Smooth muscle cell (in vitro differentiated cells): ENCODE measurements around the gene ZNF664. TPM values are rescaled to one million over a fixed set of nuclear protein-coding genes. Genes with fewer than 3 reads are reported as not detected.

ENCODE experiments used
- DNase-seq: peaks from one replicate; lab custom pipeline; 2025; ENCODE audit not compliant: unreplicated experiment; lab: John Stamatoyannopoulos, UW
- H2AFZ ChIP-seq: fragments of 200-600 bp; sonication (generic); 2 replicates; pipeline ENCODE4 v1.6.0; 2016; ENCODE audit warnings: antibody characterized with exemption, low read depth, mild to moderate bottlenecking
- H3F3A ChIP-seq: fragments of 200-600 bp; sonication (generic); 2 replicates; pipeline ENCODE4 v1.6.0; 2017; ENCODE audit warnings: antibody characterized with exemption, low read depth
- H3K27ac ChIP-seq: fragments of 200-600 bp; sonication (generic); 2 replicates; pipeline ENCODE4 v1.5.1; 2016; ENCODE audit warnings: low read depth, mild to moderate bottlenecking
- H3K27me3 ChIP-seq: fragments of 200-600 bp; sonication (generic); 2 replicates; pipeline ENCODE4 v1.6.1; 2016; ENCODE audit warnings: low read depth, mild to moderate bottlenecking
- H3K36me3 ChIP-seq: fragments of 200-600 bp; sonication (generic); 2 replicates; pipeline ENCODE4 v1.5.1; 2016; ENCODE audit warnings: low read depth
- H3K4me1 ChIP-seq: fragments of 200-600 bp; sonication (generic); 2 replicates; pipeline ENCODE4 v1.5.1; 2016; ENCODE audit warnings: low read depth
- H3K4me2 ChIP-seq: fragments of 200-600 bp; sonication (generic); 2 replicates; pipeline ENCODE4 v1.6.0; 2016; ENCODE audit warnings: mild to moderate bottlenecking
- H3K4me3 ChIP-seq: fragments of 200-600 bp; sonication (generic); 2 replicates; pipeline ENCODE4 v1.5.1; 2016; ENCODE audit warnings: mild to moderate bottlenecking
- H3K79me2 ChIP-seq: fragments of 200-600 bp; sonication (generic); 2 replicates; pipeline ENCODE4 v1.6.0; 2016; ENCODE audit warnings: low read depth, mild to moderate bottlenecking
- H3K9ac ChIP-seq: fragments of 200-600 bp; sonication (generic); 2 replicates; pipeline ENCODE4 v1.6.0; 2016; ENCODE audit warnings: low read depth
- H3K9me3 ChIP-seq: fragments of 200-600 bp; sonication (generic); replicated peaks from 2 replicates; pipeline ENCODE4 v1.5.1; 2016; ENCODE audit warnings: low read depth
- H4K20me1 ChIP-seq: fragments of 200-600 bp; sonication (generic); 2 replicates; pipeline ENCODE4 v1.6.0; 2016; ENCODE audit warnings: low read depth
- WGBS: methylation state at CpG from one replicate; pipeline ENCODE4 v1.1.7; 2016; ENCODE audit warnings: low lambda C conversion rate; 5-methylcytosine and 5-hydroxymethylcytosine counted together
- polyA plus RNA-seq: library from polyadenylated mRNA; unstranded; fragments of >200 nt; fragmentation: Nextera tagmentation; extraction: Ambion mirVana; gene quantifications from 2 replicates; pipeline ENCODE4 v1.2.1, GENCODE V29; 2016
- total RNA-seq: library from RNA; depleted of rRNA; stranded (reverse); fragments of >200 nt; gene quantifications from 2 replicates; pipeline ENCODE4 v1.2.3, GENCODE V29; 2014
- TF ChIP-seq, protein P1 (sequence below): fragments of 200-600 bp; sonication (generic); IDR thresholded peaks from 2 replicates; pipeline ENCODE4 v1.5.1; 2017; ENCODE audit warnings: borderline replicate concordance, mild to moderate bottlenecking, antibody characterized with exemption; ENCODE audit not compliant: insufficient read depth, poor library complexity, severe bottlenecking

The ZNF664 gene
- total and polyA plus RNA-seq, 2 experiments from 2014 or later: 6.4 to 47.7 TPM

DNA sequence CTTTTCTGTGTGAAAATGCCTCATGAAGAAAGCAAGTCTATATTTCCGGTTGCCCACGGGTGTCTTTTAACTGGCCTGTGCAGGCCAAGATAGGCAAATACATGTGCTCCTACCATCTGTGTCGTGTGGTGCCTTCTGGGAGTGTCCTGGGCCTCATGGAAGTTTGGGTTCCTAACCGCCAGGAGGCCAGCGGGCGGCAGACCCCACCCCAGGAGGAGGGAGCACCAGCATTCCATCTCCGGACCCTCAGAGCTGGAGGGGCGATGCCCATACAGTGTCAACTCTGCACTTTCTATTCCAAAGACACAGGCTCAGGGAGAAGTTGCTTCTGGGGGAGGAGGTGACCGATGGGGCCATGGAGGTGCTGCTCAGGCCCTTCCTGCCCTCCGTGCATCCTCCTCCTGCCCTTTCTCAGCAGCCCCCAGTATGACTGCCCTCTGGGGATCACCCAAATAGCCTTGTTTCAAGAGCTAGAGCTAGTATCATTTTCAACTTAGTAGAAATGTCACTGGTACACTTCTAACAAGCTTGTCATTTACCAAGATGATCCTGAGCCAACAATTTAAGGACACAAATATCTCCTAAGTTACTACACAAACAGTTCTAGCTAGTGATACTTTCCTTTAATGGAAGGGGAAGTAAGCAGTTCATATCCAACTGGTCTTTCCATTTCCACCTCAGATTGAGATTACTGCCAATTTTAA is 18.2 kb upstream of the ZNF664 start:
- Histone ChIP-seq H3K79me2 (peaks cover 35% of the 10 kb centered on the region), H3K9me3 (no peaks in the 10 kb centered on the region), H3K27ac (no peak overlapping the region), H3K27me3 (no peaks in the 10 kb centered on the region), H3K4me1 (no peaks in the 10 kb centered on the region), H4K20me1 (peaks cover 63% of the 10 kb centered on the region), H3F3A (no peaks in the 10 kb centered on the region), H3K9ac (no peak overlapping the region), H3K36me3 (no peaks in the 10 kb centered on the region), H2AFZ (no peak overlapping the region), H3K4me2 (no peak overlapping the region), H3K4me3 (no peak overlapping the region)
- WGBS: 92% methylated on average over 10 of the region's 10 CpGs
- DNase-seq: no peak
- TF ChIP-seq, protein P1, sequence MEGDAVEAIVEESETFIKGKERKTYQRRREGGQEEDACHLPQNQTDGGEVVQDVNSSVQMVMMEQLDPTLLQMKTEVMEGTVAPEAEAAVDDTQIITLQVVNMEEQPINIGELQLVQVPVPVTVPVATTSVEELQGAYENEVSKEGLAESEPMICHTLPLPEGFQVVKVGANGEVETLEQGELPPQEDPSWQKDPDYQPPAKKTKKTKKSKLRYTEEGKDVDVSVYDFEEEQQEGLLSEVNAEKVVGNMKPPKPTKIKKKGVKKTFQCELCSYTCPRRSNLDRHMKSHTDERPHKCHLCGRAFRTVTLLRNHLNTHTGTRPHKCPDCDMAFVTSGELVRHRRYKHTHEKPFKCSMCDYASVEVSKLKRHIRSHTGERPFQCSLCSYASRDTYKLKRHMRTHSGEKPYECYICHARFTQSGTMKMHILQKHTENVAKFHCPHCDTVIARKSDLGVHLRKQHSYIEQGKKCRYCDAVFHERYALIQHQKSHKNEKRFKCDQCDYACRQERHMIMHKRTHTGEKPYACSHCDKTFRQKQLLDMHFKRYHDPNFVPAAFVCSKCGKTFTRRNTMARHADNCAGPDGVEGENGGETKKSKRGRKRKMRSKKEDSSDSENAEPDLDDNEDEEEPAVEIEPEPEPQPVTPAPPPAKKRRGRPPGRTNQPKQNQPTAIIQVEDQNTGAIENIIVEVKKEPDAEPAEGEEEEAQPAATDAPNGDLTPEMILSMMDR: no peak

DNA sequence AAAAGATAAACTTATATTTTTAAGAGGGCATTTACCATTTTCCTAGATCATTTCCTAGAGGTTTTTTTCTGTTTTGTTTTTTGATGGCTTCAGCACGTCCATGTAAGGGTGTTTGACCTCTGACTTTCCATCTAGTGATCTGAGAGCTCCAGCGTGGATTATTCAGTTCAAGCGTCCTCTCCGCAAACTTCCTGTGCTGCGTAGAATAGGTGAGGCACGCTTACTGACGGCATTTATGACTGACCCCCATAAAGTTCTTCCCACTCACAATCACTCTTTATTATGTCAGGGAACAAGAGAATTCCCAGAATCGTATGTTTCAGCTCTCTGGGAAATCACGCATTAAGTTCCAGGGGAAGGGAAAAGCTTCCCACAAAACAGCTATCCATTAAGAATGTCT is 16.8 kb upstream of the ZNF664 start:
- DNase-seq: no peak
- Histone ChIP-seq H3K27ac (no peak overlapping the region), H3K79me2 (peaks cover 32% of the 10 kb centered on the region), H3K4me1 (no peaks in the 10 kb centered on the region), H3F3A (no peaks in the 10 kb centered on the region), H3K4me2 (no peak overlapping the region), H3K4me3 (no peak overlapping the region), H3K36me3 (no peaks in the 10 kb centered on the region), H4K20me1 (peaks cover 65% of the 10 kb centered on the region), H3K9me3 (no peaks in the 10 kb centered on the region), H3K27me3 (no peaks in the 10 kb centered on the region), H2AFZ (no peak overlapping the region), H3K9ac (no peak overlapping the region)
- 92% methylated on average over 9 of the region's 9 CpGs for WGBS
- TF ChIP-seq, protein P1: no peak

DNA sequence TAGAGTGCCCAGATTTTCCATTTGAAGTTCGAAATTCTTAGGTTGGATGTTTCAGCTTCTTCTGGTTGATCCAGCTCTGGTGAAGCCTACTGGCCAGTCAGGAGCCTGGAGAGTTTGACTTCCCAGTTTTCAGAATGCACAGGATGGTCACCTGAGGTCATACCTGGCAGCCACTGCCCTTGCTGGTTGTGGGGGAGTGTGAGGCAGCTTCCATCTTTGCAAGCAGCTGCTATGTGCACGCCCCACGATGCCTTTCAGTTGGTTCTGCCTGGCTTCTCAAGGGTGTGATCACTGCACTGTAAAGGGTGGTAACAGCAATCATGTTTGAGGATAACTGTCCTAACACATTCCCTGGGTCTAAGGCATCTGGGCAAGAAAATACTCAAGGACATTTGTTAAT is 15.8 kb upstream of the ZNF664 start:
- Histone ChIP-seq H3K27me3 (no peaks in the 10 kb centered on the region), H4K20me1 (peaks cover 66% of the 10 kb centered on the region), H3K4me3 (no peak overlapping the region), H3K79me2 (peaks cover 27% of the 10 kb centered on the region), H2AFZ (no peak overlapping the region), H3F3A (no peaks in the 10 kb centered on the region), H3K36me3 (no peaks in the 10 kb centered on the region), H3K4me2 (no peak overlapping the region), H3K4me1 (no peaks in the 10 kb centered on the region), H3K27ac (no peak overlapping the region), H3K9me3 (no peaks in the 10 kb centered on the region), H3K9ac (no peak overlapping the region)
- DNase-seq: no peak
- TF ChIP-seq, protein P1: no peak
- WGBS: 95% methylated on average over 3 of the region's 3 CpGs

DNA sequence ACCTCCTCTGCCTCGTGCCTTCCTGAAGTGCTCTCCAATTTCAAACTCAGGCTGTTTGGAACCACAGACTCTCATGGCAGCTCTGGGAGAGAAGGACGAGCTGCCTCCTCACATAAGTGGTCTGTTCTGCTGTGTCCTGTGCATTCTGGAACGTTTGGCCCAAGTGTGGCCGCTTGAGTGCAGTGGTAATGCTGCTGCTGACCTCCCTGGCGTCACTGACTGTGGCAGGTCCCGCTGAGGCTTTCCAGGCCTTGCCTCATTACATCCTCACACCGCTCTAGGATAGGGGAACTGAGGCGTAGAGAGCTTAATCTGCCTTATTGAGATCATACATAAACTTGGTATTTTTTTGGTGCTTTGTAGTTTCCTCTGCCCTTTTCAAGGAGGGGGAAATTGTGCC is 14.6 kb upstream of the ZNF664 start:
- TF ChIP-seq, protein P1: no peak
- no peak overlapping the region for H2AFZ ChIP-seq
- WGBS: 63% methylated on average over 8 of the region's 8 CpGs

More for the DNA sequence above, 14.6 kb upstream of the ZNF664 start:
- Histone ChIP-seq H3K9me3 (no peaks in the 10 kb centered on the region), H3K4me2 (no peak overlapping the region), H3F3A (no peaks in the 10 kb centered on the region), H3K4me3 (no peak overlapping the region), H3K79me2 (peaks cover 22% of the 10 kb centered on the region), H3K27ac (no peak overlapping the region), H3K36me3 (no peaks in the 10 kb centered on the region), H3K4me1 (no peaks in the 10 kb centered on the region), H4K20me1 (peaks cover 69% of the 10 kb centered on the region), H3K9ac (no peak overlapping the region), H3K27me3 (no peaks in the 10 kb centered on the region)
- DNase-seq: no peak
